Lower leg skin (tissue), 3 donors: Measurements from ENCODE around the gene GPC5.

Experiments used
- CTCF ChIP-seq, 3 donors: fragments of 450-650 bp; IDR thresholded peaks; one replicate each; pipeline ENCODE4 v1.5.1; 2016; ENCODE audit warnings: antibody characterized with exemption in 3 of 3, mild to moderate bottlenecking in 3 of 3, moderate library complexity in 2 of 3
- POLR2A ChIP-seq, 2 donors: fragments of 450-650 bp; IDR thresholded peaks; one replicate each; pipeline ENCODE4 v1.6.1; 2016 to 2017; ENCODE audit warnings: antibody characterized with exemption in 2 of 2, mild to moderate bottlenecking in 1 of 2, moderate library complexity in 1 of 2

GRCh38 chr13:91529739-91530482, 131.5 kb downstream of the GPC5 start:
- TF ChIP-seq CTCF (IDR thresholded peaks at IDR 0.05) (no peak), POLR2A (IDR thresholded peaks at IDR 0.05) (no peak)
